Midbrain (tissue), 1 donor: ENCODE data around the gene ALX4.

Experiments used
- DNase-seq: peaks from one replicate; lab custom pipeline; 2025; lab: John Stamatoyannopoulos, UW

ALX4 gene

DNA sequence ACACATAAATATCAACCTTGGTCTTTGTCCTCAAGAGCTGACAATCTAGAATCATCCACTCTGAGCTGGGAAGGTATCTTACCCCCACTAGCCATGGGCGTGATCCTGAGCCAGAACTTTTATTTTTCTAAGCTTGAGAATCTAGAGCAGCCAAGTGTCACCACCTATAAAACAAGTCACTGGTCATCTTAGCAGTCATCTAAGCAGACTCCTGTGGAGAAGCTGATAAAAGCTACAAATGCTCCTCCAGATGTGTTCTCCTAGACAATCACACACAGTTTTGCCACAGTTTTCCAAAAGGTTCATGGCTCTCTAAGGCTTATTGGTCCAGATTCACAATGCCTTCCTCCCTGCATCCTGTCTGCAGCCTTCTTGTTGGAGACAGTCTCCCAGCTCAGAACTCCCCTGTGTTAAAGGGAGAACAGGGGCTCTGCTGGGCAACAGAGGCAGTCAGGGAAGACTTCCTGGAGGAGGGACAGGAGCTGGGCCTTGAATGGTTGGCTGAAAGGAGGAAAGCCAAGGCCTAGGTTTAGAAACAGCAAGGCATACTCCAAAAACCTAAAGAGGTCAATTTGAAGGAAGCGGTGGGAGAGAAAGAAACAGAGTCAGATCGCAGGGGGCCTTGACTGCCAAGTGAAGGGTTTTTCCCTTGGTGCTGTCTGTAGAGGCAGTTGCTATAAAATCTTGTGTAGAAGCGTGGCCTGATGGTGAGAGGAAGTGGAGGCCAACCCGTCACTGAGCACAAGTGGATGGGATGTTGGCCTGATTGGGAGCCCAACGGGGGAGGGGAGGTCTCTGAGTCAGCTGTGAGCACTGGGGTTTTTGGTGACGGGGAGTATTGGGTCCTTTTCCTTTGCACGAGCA lies 42.0 kb downstream of the ALX4 start:
- no peak for DNase-seq

DNA sequence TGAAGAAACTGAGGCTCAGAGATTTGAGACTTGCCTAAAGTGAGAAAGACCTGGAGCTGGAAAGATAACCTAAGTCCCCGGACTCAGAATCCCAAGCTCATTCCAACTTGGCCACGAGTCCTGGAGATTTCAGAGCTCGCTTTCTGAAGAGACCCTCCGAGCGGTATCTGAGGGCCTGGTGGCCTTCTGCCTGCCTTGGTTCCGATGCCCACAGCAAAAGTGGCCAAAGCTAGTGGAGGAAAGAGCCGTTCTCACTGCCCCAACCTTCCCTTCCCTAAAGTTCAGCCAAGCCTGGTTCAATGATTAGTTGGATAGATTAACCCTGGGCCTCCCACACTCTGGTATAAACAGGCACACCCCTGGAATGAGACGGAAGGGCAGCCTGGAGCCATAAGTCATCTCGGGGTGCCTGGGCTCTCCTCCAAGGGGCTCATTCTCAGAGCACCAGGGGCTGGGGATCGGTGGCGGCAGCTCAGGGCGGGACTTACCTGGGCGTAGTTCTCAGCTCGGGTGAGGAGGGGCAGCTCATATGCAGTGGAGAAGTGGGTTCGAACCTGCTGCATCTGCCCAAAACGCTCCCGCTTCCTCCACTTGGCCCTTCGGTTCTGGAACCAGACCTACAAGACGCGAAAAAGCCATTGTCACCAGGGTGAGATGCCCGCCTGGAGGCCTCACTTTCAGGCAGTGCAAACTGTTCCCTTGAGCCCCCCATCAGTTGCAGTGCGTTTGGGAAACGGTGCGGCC lies 42.8 kb downstream of the ALX4 start:
- DNase-seq, result no peak

DNA sequence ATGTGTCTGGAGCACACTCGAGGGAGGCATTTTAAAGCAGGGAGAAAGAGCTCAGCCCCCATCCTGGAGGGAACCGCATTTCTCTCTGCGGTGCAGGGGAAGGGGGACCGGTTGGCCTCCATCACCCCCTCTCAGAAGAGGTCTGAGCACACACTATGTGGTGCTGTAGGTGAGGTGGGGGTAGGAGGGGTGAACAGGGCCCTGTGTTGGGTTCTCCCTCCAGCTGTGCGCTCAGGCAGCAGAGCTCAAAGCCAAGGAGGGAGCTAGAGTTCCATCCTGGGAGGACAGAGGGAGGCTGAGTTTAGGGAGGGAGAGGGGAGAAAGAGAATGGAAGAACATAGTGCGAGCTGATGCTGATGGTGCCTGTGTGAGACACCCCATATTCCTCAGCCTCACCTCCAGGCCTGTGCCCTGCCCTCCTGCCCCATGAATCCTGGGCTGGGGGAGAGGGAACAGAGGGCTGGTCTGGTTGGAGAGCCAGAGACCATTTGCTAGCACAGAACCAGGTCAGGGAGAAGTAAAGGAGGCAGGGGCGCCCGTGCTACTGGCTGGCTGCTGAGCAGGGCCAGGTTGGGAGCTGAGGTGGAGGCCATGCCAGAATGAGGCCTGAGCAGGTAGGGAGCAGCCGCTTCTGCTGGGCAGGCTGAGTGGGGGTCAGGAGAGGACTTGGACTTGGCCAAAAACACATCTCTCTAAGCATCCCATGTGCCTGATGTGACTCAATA lies 43.7 kb downstream of the ALX4 start:
- DNase-seq, result no peak

DNA sequence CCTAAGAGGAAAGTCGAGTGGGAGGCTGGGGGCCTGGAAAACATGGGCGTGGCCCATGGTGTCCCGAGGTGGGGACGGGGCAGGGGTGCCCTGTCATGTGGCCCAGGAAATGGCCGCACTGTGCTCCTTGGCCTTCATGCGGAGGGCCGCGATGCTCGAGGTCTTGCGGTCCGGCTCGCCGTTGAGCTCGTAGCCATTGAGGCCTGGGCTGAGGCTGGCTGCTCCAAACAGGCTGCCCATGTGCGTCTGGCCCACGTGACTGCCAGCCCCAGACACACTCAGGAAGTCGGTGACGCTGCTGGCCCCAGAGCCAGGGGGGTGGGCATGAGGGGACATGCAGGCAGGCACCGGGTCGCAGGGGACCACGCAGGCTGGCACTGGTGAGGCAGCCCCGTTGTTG lies 45.2 kb downstream of the ALX4 start:
- no peak for DNase-seq

DNA sequence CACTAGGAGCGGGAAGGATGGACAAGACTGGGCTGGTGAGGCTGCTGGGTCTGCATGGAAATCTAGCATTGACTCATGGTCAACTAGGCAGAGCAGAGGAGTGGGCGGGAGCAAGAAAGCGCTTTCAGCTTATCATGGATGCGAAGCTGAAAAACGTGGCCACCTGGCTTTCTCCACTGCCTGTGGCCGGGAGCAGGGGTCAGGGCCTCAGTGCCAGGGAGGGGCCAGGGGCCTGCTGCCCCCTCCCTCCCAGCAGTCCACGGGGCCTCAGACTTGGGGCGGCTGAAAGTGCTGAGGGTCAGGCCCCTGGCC lies 45.5 kb downstream of the ALX4 start:
- no peak for DNase-seq

DNA sequence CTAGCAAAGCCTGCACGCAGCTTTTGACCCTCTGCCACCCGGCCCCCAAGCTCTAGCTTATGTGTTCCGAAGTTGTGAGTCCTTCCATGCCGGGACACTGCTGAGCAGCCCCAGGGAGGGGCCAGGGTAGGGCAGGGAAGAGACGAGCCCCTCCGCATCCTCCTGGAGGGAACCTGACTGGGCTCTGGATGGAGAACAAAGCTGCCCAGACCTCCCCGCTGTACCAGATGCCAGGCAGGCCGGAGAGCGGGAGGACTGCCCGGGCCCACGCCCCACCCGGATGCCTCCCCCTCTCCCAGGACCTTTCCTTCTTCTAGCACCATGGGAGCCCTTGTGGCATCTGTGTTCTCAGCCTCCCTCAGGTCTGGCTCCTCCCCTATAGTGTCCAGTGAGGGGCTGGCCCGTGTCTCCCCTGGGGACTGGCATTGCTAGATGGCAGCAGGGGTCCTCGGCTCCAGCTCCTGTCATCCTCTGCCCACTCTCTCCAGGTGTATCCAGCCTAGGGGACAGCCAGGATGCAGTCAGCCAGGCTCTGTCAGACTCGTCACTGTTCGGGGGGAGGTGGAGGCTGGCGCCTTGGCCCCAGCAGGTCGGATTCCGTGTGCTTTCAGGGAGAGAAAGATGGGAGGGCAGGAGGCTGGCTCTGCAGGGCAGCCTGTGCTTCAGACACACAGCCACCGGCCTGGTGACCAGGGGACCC lies 46.1 kb downstream of the ALX4 start:
- no peak for DNase-seq

DNA sequence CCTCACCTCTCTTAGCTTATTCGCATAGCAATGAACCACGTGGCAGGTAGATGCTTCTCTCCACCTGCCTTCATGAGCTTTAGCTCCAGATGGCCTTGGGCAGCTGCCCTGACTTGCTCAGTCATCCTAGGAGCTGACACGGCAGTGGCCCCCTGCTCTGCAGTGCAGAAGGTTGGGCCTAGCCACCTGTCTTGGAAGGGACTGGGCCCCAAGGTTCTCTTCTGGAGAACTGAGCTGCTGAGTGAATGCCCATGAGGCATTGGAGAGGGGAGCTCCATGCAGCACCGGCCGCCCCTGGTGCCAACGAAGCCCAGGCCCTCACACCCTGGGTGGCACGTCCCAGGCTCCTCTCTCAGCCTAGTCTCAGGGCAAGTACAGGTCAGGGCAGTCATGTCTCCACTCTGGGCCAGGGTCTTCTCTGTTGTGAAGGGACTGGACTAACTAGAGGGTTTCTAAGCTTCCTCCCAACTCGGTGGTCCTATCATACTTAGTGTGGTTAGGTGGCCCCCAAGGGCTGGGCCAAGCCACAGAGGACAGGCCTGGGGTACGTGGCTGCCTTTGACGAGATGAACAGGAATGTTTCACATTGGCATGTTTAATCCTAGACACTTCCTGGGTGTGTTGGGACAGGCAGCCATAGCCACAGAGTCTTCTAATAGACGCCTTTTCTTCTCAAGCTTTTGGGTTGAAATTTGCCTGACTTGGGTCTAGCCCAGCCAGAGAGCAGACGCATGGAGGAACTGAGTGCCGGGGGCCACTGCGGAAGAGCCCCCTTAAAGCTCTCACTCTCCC lies 47.9 kb downstream of the ALX4 start:
- DNase-seq, result no peak

DNA sequence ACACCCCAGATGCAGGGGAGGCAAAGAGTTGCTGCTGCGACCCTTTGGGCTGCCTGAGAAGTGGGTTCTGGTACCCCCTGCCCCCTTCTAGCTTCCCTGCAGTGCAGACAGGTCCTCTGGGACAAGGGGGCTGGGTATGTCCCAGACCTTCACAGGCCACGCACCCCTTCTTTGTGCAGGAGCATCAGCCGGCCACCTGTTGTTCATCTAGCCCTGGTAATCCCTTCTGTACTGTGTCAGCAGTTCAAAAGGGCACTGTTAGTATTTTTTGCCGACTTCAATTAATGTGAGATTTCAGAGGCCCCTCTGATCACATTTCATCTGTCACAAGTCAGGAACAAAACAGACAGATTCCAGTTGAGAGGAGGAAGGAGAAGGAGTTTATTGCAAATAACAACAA lies 49.9 kb downstream of the ALX4 start:
- no peak for DNase-seq

DNA sequence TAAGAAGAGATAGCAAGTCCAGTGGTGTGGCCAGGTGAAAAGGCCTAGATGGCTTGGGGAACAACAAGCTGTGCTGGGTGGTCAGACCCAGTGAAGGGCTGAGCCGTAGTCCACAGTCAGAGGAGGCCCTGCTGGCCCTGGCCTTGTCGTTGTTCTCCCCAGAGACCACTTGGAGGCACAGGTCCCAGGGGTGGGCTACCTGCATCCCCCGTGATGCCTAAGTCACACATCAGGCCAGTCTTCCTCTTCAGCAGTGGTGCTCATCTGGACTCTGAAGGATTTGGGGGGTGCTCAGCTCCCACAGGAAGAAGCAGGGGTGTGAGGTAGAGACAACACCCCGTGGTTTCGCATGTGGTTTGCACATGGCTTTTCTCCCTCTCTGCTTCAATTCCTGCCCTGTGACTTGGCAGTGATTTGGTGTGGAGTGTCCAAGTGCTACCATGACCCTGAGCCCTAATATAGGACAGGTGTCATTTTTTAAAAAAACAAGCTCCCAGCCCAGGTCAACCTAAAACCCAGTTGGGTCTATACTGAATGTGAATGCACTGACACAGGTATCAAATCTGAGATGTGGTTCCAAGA lies 51.0 kb downstream of the ALX4 start:
- DNase-seq, result no peak

DNA sequence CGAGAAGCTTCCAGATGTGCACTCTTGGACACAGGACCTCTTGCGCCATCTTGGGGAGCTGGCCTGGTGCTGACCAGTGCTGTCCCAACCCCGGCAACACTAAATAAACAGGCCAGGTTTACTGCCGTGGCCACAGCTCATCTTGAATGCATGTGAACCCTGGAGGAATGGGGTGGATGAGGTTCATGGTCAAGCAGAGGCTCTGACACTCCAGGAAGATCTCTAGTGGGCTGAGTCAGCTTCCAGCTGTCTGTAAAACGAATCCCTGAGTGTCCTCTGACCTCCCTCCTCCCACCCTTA lies 51.8 kb downstream of the ALX4 start:
- DNase-seq, result no peak

DNA sequence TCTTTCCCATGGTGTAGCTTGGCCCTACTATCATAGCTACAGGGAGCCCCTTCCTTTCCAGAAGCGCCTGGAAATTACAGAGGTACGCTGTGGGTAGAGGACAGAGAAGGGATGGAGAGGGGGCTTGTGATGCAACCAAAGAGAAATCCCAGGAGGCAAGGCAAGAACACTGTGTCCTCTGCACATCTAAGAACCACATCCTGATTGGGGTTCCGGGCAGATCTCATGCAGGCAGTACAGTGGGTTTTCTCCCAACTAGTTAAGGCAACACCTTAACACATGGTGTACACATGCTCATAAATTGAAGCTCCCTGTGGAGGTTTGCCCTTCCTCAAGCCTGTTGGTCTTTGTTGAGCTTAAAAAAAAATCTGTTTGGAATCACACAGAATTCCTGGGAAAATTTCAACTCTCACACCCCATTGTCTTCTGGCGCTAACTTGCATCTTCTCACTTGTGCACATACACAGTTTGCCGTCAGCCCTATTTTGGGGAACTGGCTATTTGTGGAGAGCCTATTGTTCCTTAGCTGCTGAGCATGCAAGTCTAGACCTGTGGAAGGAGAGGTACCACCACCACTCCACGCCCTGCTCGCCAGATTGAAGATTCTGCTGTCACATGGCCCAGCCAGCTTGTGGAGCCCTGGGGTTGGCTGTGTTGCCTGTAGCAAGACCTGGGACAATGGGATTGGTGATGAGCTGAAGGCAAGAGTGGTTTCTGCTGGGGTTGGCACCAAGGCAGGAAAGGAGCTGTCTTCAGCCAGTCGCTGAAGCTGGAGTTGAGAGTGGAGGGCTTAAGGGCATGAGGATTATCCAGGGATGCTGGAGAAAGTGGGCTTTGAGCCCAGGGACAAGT lies 52.4 kb downstream of the ALX4 start:
- DNase-seq, result no peak

DNA sequence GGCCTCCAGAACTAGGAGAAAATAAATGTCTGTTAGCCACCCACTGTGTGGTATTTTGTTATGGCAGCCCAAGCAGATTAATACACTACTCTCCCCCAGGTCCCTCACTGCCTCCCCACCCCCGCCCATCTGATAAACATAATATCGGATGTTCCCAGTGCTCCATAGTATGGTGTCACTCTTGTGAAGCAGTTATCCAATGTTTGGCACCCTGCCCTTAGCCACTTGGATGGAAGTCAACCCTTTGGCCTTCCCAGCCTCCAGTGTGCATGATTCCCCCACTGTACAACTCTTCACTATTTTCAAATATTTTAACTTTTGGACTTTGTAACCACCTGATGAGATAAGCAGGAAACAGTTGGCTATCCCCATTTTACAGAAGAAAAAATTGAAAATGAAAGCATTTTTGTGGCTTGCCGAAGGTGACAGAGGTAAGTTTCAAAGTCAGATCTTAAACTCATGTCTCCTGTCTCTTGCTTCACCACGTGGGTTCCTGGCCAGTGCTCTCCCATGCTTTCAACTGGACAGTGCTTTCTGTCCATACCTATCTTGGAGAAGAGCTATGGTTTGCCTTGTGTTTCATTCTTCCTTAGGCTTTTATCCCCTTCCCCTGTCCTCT lies 53.2 kb downstream of the ALX4 start:
- no peak for DNase-seq

DNA sequence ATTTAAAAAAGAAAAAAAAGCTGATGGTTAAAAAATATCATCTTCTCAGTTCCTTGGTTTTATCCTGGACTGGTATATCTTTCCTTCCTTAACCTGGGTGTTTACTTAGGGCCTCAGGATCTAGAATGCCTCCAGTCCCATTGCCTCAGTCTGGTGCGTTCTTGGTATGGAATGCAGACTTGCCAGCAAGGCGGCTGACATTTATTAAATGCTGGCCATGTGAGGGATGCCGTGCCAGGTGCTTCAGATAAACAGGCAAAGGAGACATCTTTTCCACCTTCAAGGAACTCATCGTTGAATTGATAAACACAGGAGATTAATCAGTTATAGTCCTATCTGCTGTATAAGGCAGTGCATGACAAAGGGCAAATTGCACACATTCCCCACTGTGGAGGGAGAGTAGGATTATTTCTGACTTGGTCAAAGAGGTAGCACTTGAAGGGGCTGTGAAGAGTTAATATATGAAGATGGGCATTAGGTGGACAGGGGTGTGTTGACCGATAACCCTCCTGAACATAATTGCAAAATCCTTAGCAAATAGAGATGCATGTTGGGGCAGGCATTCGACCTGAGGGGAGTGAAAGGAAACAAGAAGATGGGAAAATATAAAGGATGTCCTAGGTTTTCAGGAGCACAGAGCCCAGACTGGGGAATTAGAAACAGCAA lies 54.4 kb downstream of the ALX4 start:
- no peak for DNase-seq

DNA sequence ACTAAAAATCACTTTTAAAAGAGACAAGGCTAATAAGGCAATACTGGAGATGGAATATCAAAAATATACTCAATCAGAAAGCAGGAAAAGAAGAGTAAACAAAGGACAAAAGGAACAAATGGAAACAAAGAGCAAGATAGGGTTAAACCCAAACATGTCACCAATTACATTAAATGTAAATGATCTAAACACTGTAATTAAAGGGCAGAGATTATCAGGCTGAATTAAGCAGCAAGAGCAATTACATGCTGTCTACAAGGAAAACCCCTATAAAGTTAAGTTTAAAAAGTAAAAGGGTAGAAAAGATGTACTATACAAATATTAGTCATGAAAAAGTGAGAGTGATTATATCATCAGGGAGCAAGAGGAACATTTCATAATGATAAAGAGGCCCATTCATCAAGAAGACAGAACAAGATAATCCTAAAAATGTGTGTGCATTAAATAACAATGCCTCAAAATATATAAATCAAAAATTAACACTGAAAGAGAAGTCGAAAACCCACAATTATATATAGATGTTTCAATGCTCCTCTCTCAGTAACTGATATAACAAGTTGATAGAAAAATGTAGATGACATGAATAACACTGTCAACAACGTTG lies 56.8 kb downstream of the ALX4 start:
- DNase-seq, result no peak

DNA sequence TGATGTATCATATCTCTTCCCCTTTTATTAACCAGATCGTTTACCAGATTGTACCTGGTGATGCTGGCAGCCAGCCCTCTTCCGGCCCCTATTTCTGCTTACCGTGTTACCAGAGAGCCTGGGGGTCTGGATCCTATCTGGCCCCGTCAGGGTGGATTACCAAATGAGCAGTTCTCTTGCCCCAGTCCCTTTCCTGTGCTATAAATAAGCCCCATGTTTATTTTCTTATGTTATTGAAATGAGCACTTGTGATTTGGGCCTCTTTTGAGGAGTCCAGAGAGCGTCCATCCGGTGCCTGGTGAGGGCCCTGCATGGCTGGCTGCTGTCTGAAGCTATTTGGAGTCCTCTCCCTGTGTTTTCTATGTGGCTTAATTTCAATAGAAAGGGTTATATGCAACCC lies 59.5 kb downstream of the ALX4 start:
- DNase-seq, result no peak

DNA sequence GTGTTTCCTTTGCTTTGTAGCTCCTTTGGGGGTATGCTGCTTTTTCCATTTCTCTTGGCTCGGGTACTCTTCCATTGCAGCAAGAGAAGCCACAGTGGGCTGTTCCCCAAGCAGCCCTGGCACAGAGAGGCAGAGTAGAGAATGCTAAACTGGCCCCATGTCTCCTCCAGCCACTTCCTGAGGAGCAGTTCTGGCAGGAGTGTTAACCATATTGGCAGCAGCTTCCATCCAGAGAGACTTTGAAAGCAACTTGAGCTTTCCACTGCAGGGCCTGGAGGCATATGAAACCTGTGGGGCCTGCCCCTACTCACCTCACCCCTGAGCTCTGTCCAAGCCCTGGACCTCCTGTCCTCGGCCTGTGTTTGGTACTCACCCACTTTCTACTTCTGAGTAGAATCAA lies 61.8 kb downstream of the ALX4 start:
- no peak for DNase-seq

DNA sequence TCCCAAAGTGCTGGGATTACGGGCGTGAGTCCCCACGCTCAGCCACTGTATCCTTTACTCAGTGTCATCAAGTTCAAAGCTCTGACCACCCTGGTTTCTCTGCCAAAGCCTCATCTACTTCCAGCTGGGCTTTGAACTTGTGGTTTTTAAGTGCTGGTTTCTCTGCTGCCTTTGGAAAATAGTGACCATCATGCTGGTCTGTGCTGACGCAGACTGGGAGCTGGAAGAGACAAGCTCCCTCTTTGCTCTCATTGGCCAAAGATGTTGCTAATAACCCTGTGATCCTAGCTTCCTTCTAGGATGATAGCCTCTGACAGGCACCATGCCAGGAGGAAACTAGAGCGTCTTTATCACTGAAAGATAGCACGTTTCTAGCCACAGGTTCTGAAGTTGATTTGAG lies 62.4 kb downstream of the ALX4 start:
- DNase-seq, result no peak

DNA sequence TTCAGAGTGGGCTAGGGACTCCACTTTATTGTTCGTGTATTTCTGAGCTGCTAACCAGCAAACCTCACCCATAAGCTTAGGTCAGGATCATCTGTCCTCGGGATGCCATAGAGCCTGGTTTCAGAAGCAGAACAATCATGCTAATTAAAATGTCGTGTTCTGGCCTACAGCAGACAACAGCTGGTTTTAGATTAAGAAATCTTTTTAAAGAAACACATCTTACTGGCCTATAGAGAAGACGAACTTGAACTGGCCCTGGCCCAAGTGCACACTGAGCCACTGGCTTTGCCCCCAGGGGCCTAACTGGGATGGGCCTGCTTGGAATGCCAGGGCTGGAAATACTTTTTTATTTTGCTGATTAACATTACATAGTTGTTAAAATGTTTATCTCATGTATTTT lies 63.2 kb downstream of the ALX4 start:
- no peak for DNase-seq
